SIG-M5 treated with dmso at 0.1 percent for 504 hours (cell line): Measurements from ENCODE around the gene TAAR6.
"Not testable (repeated sequence)": the region's sequence is repeated elsewhere in the genome, so short reads cannot be mapped to it uniquely, and the experiment has no call there.

Experiments
- DNase-seq: peaks from one replicate; lab custom pipeline; 2025; ENCODE audit not compliant: unreplicated experiment; lab: John Stamatoyannopoulos, UW

The TAAR6 gene

DNA sequence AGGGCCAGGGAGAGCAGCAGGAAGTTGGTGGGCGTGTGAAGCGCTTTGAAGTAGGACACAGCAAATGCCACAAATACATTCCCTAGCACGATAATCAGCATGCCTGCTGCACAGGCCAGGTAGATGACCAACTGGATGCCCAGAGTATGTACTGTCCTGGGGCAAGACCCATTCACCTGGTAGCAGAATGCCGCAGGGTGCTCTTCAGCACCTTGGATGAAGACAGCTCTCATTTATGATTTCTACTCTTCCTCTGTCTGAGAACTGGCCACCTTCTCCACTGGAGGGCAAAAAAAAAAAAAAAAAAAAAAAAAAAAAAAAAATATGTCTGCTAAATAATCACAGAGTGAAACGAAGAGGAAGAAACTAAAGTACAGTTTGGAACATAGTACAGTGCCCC is 19.3 kb downstream of the TAAR6 start, which contains the start of gene TAAR5:
Gene TAAR5, minus strand, starts transcription at position 288 of the 400 bp plus-strand sequence. Its CDS starts 55 bp downstream, at position 233.
- no peak for DNase-seq

DNA sequence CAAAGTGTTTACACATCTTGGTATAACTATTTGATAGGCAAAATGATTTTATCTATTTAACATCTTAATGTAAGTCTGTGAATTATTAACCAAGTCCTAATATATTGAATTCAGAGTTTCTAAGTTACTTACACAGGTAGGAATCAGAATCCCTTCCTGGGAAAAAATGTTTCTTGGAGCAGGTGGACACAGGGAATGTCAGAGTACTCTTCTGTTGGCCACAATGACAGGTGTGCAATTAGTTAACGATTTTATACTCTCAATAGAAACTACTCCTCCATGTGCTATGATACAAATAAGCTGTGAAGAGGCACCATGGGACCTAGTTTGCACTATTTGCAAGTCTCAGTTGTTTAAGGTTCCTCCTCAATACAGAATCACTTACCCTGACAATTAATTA is 20.2 kb downstream of the TAAR6 start:
- no peak for DNase-seq

DNA sequence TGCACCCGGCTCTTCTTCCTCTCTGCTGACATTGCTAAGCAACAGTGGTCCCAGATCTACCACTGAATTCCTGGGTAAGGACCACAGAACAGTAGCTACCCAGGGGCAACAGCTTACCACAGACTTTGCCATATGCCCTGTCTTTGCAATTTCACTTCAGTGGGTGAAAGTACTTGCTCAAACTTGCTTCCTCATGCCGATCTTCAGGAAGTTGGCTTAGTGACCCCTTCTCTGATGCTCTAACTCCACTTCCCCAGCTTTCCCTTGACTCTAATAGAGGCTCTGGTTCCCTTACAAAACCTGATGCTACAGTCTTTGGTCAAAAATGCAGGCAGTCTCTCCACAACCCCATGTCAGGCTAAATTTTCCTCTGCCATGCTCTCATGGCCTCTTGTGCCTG is 22.7 kb downstream of the TAAR6 start:
- DNase-seq: no peak

DNA sequence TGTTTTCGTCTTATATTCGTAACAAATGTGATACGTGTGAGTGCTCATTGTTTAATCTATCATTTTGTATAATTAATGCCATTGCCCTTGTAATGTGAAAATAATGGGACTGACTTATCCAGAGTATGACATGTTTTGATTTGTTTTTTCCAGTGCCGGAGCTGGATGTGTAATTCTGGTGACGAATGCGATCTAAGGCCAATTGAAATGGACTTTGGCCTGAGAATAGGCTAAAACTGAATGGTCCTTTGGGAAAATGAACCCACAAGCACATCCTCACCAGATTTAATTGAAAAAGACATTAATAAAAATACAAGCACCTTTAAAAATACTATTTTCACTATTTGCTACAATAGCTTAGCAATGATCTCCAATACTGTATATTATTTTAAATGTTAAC is 26.1 kb downstream of the TAAR6 start:
- no peak for DNase-seq

DNA sequence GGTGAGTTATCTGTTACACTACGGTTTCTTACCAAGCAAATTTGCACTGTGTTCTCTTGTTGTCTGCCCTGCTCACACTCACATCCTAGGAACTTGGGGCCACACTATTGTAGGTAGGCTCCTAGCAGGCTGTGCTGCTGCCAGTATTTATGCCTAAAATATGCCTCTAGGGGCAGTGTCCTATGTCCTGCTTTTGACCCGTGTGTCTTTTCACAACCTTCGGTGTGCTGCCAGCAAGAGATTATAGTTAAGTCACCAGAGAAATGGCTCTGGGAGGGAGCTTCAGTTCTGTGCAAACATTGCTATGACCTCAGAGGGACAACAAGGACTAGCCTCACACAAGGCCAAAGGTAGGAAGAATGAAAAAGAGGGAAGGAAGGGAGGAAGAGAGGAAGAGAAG is 28.4 kb downstream of the TAAR6 start:
- DNase-seq: peak; percentile 3

DNA sequence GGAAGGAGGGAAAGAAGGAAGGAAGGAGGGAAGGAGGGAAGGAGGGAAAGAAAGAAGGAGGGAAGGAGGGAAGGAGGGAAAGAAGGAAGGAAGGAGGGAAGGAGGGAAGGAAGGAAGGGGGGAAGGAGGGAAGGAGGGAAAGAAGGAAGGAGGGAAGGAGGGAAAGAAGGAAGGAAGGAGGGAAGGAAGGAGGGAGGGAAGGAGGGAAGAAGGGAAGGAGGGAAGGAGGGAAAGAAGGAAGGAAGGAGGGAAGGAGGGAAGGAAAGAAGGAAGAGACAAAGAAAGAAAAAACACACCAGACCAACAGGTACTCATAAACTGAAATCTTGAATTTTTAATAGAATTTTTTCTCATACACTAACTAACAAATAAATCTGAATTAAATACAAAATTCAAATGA is 30.8 kb downstream of the TAAR6 start:
- not testable (repeated sequence) for DNase-seq

DNA sequence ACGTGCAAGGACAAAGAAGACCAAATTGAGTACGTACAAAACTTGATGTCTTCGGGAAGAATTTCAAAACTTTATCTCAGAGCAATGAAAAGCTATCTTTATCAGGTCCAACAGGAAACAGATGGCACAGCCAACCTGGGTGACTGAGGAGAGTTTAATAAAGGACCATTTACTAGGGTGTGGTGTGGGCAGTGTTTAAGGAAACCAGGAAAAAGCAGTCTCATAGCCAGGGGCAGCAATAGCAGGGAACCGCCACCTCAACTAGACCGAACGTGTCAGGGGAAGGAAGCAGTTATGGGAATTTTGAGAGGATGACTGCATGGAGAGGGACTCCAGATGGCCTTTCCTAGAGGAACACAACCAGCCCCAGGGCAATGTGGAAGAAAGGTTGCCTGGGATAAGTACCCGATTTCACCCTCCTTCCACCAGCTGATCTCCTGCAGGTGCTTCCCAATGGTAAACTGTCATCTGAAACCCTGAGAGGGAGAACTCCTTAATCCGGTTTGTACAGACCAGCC is 34.6 kb downstream of the TAAR6 start:
- no peak for DNase-seq

DNA sequence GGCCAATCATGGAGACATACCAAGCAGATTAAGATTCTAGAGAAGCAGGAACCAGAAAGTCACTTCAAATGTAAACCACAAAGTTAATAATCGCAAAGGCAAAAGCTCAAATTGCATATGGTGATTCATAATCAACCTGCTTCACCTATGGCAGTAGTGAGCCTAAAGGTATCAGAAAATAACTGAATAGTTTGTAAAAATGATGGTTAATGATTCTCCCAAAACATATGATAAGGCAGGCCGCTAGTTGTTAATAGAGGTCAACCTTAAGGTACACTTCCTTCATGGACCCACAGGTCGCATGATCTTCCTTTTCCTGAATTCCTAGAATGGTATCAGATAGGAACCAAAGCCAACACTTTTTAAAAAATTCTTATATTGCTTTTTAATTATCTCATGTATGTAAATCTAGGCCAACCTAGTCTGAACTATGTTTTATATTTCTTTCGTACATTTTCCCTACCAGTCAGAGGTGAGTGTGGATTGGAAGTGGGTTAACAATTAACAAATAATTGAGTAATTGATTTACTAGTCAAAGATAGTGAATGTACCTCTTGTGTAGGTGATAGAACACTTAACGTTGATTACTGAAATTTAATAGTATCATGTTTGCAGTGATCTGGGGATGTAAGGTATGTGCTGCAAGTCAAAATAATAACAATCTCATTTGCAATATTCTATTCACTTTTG is 37.6 kb downstream of the TAAR6 start:
- DNase-seq: no peak

DNA sequence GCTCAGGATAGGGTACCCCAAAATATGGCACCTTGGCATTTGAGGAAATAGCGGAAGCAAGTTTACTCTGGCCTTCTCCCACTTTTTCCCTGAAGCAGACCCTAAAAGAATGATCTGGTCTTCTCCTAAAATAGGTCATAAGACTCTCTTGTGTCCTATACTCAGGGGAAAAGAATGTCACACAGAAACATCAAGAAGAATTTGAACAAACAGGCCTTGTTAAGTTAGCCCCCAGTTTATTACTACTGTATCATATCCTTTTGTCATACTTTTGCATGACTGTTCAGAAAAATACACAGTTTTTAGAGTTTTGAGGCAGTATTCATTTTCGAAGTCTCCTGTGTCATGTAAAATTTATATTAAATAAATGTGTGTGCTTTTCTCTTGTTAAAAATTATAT is 41.5 kb downstream of the TAAR6 start:
- no peak for DNase-seq

DNA sequence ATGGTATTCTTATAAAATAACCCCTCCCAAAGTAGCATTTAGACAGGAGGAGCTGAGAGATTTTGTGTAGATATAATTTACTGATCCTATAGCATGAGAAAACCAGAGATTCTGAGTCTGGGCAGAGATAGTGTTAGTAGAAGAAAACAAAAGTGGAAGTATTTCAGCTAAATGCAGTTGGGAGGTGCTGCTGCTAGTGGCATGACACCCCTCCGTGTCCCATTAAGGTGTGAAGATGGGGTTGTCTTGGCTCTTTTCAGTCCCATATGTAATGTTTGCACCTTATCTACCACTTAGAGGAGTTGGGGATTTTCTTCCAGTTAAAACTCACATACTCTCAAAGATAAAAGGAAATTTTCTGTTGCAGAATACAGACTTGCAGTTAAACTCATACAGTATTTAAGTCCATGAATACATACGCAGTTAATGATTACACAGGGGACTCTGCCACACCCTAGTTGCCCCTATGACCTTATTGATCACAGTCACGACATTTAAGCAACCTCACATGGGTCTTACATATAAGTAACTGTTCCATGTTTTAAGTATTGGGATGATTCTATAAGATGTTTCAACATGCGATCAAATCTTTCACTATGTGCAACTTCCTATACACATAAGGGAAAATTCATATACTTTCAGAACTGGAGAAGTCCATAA is 42.5 kb downstream of the TAAR6 start:
- DNase-seq: no peak

DNA sequence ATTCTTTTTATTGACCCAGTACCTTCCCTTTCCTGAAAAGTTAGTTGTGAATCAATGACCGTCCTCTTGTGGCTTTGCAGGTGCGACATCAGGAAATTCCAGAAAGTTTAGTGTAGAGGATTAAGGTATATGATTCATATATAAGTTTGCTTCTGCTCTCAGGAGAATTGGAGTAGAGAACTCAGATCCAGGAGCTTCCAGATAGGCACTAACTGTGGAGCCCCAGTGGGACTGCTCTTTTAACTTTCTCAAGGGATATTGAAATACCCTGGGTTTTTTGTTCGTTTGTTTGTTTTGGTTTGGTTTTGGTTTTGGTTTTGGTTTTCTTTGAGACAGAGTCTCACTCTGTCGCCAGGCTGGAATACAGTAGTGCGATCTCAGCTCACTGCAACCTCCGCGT is 44.4 kb downstream of the TAAR6 start:
- no peak for DNase-seq

DNA sequence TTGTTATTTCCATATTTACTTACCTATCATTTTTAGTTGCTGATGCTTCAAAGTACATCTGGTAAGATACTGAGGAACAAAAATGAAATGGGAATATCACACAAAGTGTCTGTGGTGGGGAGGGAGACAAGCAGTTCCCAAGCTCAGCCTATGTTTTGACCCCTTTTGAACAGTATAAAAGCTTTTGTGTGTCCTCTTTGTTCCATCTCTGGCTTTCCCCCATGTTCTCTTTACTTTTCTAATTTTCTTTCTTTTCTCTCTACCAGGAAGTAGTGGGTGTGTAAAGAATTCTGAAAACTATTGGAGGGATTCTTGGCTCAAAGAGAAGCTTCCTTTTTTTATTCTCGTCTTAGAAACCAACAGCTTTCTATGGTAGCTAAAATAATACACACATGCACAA is 46.6 kb downstream of the TAAR6 start:
- no peak for DNase-seq
